ENCODE measurements around the gene SDK1. TPM values are rescaled to one million over a fixed set of nuclear protein-coding genes. Genes with fewer than 3 reads are reported as not detected.

SDK1 gene
- total RNA-seq, 2 experiments from 2014 or later = 0.25 to 0.78 TPM

DNA sequence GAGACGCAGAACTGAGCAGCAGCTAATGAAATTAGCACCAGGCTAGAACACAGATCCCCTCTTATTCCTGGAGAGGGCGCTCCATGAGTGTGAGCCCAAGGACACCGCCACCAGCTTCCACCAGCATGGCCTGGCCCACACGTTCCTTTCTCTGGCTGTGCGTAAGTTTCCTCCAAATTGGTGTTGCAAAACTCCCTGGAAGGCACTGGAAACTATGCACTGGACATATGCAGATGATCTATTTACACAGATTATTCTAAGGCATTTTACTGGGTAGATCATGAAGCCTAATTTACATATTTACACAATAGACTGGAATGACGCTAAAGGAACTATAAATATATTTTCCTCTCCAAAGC, 925.5 kb downstream of the SDK1 start:
- ATAC-seq (no peak), DNase-seq (no peak)
- Mint-ChIP-seq H3K4me3 (no peak overlapping the region), H3K27me3 (no peaks in the 10 kb centered on the region), H3K4me1 (ENCODE audit: low read depth) (no peaks in the 10 kb centered on the region), H3K27ac (no peak overlapping the region), H3K36me3 (ENCODE audit: low read depth) (no peaks in the 10 kb centered on the region), H3K9me3 (no peaks in the 10 kb centered on the region)
- intact Hi-C loops (cut with micrococcal nuclease) = no loop called here
- POLR2A ChIA-PET = no interaction called here
- CTCF ChIA-PET = no interaction called here
- TF ChIP-seq, protein P1, sequence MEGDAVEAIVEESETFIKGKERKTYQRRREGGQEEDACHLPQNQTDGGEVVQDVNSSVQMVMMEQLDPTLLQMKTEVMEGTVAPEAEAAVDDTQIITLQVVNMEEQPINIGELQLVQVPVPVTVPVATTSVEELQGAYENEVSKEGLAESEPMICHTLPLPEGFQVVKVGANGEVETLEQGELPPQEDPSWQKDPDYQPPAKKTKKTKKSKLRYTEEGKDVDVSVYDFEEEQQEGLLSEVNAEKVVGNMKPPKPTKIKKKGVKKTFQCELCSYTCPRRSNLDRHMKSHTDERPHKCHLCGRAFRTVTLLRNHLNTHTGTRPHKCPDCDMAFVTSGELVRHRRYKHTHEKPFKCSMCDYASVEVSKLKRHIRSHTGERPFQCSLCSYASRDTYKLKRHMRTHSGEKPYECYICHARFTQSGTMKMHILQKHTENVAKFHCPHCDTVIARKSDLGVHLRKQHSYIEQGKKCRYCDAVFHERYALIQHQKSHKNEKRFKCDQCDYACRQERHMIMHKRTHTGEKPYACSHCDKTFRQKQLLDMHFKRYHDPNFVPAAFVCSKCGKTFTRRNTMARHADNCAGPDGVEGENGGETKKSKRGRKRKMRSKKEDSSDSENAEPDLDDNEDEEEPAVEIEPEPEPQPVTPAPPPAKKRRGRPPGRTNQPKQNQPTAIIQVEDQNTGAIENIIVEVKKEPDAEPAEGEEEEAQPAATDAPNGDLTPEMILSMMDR (IDR thresholded peaks at IDR 0.05) = no peak

DNA sequence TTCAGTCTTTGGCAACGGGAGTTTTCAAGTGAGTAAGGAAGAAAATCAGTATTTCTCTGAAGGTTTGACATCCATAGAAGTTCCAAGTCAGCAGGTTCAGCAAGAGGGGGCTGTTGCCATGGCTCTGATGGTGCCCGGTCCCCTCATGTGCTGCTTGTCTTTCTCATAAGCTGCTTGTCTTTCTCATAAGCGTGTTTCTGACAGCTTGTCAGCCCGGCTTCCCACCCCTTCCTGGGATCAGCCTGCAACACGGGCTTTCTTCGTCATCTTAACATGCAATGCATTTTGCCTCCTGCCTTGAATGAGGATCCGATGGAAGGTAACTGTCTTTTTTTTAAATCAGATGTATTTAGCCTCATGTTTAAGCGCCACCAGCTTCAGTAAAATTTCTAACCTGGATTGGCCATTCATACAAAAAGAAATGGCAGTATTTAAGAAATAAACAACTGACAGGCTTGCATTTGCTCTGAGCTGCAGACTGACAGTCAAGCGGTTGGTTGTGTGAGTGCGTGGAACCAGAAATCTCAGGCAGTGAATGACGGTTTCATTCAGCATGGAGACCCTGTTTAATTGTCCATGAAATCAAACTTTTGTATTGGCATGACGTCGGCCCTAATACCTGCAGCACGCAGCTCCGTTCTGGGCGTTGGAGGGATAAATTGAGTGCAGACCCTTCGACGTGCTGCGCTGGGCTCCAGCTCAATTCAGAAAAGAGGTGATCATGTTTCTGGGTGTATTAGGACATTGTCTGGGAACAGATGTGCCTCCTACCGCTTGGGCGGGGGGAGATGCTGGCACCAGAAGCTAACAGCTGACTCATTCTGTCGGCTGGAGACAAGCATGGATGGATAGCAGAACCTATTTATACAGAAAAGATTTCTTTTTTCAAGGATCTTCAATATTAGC, 926.3 kb downstream of the SDK1 start:
- ATAC-seq = no peak
- no peak for DNase-seq
- intact Hi-C loops (cut with micrococcal nuclease) = no loop called here
- Mint-ChIP-seq H3K4me1 (ENCODE audit: low read depth) (no peaks in the 10 kb centered on the region), H3K36me3 (ENCODE audit: low read depth) (no peaks in the 10 kb centered on the region), H3K4me3 (no peak overlapping the region), H3K9me3 (no peaks in the 10 kb centered on the region), H3K27ac (no peak overlapping the region), H3K27me3 (no peaks in the 10 kb centered on the region)
- TF ChIP-seq, protein P1 (IDR thresholded peaks at IDR 0.05) = no peak
- ChIA-PET CTCF (no interaction called here), POLR2A (no interaction called here)

DNA sequence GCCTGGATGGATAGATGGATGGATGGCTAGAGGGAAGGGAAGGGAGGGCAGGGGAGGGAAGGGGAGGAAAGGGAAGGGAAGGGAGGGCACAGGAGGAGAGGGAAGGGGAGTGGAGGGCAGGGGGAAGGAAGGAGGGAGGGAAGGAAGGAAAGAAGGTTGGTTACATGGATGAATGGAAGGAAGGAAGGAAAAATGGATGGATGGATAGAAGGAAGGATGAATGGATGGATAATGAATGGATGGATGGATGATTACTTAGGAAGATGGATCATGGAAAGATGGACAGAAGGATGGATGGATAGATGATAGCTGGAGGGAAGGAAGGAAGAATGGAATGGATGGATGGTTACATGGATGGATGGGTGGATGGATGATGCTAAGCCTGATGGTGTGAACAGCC, 929.3 kb downstream of the SDK1 start:
- no peak overlapping the region for H3K4me3 Mint-ChIP-seq
- CTCF ChIA-PET = no interaction called here
- intact Hi-C loops (cut with micrococcal nuclease) = no loop called here
- ATAC-seq (no peak), DNase-seq (no peak)
- no peaks in the 10 kb centered on the region for H3K27me3 Mint-ChIP-seq
- H3K27ac Mint-ChIP-seq = no peak overlapping the region
- POLR2A ChIA-PET = no interaction called here
- no peaks in the 10 kb centered on the region for H3K4me1 Mint-ChIP-seq (ENCODE audit: low read depth)
- no peaks in the 10 kb centered on the region for H3K36me3 Mint-ChIP-seq (ENCODE audit: low read depth)
- no peaks in the 10 kb centered on the region for H3K9me3 Mint-ChIP-seq
- TF ChIP-seq, protein P1 (IDR thresholded peaks at IDR 0.05) = no peak

DNA sequence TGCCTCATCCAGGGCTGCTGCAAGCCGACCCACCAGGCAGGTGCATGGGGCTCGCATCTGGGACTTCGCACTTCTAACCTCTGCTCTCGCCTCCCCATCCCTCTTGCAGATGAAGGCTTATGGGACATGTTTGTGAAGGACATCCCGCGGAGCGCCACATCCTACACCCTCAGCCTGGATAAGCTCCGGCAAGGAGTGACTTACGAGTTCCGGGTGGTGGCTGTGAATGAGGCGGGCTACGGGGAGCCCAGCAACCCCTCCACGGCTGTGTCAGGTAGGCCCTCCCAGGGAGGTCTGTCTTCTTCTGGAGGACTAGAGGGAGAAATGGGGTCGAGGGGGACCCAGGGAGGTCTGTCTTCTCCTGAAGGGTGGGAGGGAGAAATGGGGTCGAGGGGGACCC, 932.1 kb downstream of the SDK1 start:
- Mint-ChIP-seq H3K27ac (no peak overlapping the region), H3K27me3 (no peaks in the 10 kb centered on the region), H3K4me3 (no peak overlapping the region), H3K4me1 (ENCODE audit: low read depth) (no peaks in the 10 kb centered on the region), H3K9me3 (no peaks in the 10 kb centered on the region), H3K36me3 (ENCODE audit: low read depth) (no peaks in the 10 kb centered on the region)
- TF ChIP-seq, protein P1 (IDR thresholded peaks at IDR 0.05) = no peak
- ATAC-seq = no peak
- ChIA-PET CTCF (no interaction called here), POLR2A (no interaction called here)
- no peak for DNase-seq
- intact Hi-C loops (cut with micrococcal nuclease) = no loop called here

DNA sequence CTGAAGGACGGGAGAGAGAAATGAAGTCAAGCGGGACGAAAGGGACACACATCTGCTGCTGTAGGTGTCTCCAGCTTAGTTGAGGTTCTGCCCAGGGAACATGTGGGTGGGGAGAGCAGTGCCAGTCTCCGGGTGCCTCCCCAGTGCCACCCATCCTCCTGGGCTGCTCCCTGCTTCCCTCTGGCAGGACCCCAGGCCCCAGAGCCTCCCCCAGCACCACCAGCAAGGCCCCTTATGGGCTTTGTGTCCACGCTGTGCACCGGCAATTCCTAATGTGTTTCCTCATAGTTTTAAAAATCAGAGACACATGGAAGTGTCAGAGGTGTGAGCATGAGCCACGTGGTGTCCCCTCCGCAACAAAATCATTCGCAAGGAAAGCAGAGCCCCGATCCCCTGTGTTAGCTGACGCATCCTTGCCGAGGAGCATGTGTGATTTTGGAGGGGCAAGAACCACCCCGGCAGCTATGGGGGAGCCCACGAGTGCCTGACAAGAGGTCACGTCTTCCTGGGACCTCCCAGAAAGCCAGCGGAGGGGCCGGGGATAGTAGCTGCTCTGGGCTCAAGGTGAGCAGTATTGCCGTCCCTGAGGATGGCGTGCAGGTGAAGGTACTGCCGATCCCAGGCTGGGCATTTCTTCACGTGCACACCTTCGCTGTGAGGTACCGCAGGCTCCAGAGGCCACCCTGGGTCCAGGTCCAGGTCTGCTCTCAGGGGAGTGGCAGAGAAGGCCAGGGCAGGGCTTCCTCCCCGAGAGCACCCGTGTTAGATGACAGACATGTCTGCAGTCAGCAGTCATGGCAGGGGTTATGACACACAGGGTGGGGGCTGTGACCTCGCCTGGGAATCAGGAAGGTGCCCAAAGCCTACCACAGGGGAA, 932.8 kb downstream of the SDK1 start:
- CTCF ChIA-PET = no interaction called here
- Mint-ChIP-seq H3K27me3 (no peaks in the 10 kb centered on the region), H3K9me3 (no peaks in the 10 kb centered on the region), H3K27ac (no peak overlapping the region), H3K36me3 (ENCODE audit: low read depth) (no peaks in the 10 kb centered on the region), H3K4me1 (ENCODE audit: low read depth) (no peaks in the 10 kb centered on the region), H3K4me3 (no peak overlapping the region)
- ATAC-seq (no peak), DNase-seq (no peak)
- POLR2A ChIA-PET = no interaction called here
- intact Hi-C loops (cut with micrococcal nuclease) = no loop called here
- TF ChIP-seq, protein P1 (IDR thresholded peaks at IDR 0.05) = no peak

Measured in activated CD8-positive, alpha-beta T cell treated with anti-CD3 and anti-CD28 coated beads for 36 hours (primary cell).